Measurements from ENCODE around the gene CACNA1D.
"Not testable (repeated sequence)": the region's sequence is repeated elsewhere in the genome, so short reads cannot be mapped to it uniquely, and the experiment has no call there.

The CACNA1D gene

DNA sequence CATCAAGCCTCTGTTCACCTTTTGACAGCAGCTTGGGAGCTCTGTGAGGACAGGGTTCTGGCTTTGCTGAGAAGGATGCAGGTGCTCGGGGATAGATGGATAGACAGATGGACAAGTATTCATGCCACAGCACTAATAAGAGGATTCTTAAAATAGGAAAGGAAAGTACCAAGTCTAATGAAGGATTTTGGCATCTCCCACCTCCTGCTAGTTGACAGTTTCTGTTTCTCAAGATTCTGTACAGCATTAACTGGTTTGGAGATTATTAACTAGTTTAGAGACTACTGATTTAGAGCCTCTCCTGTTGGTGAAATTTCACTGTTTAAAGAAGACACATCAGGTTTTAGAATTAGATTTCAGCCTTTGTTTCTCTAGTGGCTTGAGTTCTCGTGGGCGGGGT, 152.3 kb downstream of the CACNA1D start:
- no peak for DNase-seq (ENCODE audit: low read depth in 4 of 4, low spot score in 1 of 4)

DNA sequence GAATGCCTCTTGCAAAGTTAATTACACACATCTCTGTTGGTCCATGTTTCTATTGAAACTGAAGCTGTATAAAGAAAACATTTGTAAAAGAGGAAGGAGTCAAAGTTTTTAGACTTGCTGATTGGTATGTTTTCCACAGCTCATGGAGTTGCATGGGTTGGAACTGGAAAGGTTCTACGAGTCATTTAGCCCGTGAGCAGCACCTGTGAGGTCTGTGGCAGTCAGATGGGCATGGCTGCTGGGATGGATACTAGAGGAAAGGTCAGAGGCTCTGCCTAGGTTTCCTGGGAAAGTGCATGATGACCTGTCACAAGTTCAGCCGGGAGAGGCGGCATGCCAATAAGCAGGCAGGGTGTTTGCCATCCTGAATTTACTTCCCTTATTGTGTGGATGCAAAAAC, 155.4 kb downstream of the CACNA1D start:
- no peak for DNase-seq (ENCODE audit: low read depth in 4 of 4, low spot score in 1 of 4)

DNA sequence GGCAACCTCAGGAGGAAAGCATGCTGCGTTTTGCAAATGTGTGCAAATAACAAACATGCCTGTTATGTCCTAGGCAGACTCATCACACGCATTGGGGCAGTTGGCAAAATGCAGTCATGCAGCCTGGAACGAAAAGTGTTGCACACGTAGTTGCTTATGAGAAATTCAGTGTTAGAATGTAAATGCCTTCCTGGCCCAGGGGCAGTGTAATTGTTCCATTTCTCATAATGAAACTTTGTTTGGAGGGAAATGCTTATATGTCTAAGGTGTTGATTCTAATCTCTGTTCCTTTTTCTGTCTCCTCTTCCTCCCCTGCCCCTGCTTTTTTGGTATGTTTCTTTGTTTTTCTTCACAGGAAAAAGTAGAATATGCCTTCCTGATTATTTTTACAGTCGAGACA, 156.0 kb downstream of the CACNA1D start:
- no peak for DNase-seq (ENCODE audit: low read depth in 4 of 4, low spot score in 1 of 4)

DNA sequence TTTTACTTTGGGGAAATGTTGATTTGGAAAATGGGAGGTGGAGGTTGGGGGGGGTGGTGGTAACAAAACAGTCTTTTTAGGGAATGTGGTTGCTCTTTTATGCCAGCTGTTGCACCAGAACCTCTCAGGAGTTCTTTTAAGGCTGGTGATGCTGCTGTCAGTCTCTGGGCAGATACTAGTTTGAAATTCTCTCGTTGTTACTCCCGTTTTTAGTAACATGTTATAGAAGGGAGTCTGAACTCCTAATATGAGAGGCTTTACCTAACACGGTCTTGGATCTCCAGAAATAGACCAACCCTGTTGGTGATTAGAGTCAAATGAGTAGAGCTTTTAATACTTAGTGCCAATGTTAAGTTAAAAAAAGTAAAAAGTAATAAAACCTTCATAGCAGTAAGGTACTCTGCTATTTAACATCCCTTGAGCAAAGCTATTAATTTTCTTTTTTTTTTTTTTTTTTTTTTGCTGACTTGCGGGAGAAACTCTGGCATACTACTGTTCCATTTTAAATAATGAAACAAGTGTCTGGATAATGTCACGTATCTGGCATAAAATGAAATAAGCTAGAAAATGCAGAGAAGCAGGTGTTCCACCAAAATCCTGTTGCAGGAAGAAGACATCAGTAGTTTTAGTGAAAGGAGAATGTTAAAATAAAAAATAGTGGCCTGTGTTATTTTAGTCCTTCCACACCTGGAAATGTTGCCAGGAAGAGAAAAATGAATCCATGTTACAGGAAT, 156.7 kb downstream of the CACNA1D start:
- no peak for DNase-seq (ENCODE audit: low read depth in 4 of 4, low spot score in 1 of 4)

DNA sequence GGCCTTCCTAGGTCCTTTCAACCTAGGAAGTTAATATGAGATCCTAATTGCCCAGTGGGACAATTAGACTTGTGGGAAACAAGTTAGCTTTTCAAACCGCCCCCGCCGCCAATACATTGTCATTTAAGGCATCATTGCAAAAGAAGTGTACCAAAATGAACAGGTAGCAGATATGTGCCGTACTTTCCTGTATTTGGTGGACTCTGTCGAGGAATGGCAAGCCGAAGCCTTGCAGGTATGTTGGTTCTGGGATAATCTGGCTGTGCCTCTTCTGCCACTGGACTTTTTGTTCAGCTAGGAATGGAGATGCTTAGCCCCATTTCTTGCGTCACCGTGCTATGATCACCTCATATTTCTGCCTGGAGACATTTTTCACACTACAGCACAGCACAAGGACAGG, 157.5 kb downstream of the CACNA1D start:
- DNase-seq (ENCODE audit: low read depth in 4 of 4, low spot score in 1 of 4), result no peak

DNA sequence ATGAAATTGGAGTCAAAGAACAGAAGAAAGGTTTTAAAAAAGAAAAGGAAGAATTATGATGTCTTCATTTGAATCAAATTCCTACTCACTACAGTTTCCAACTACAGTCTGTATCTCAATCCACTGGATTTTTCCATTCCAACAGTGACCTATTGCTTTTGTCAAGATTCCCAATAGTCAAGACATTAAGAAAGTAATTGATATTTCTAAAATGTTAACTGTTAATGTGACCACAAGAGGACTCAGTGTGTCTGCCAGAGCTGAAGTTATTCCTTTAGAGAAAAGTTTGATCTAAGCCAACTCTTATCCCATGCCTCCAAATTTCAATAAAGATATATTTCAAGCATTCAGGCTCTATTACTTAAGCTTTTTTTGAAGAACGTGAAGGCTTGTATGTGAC, 163.2 kb downstream of the CACNA1D start:
- DNase-seq (ENCODE audit: low read depth in 4 of 4, low spot score in 1 of 4), result no peak

DNA sequence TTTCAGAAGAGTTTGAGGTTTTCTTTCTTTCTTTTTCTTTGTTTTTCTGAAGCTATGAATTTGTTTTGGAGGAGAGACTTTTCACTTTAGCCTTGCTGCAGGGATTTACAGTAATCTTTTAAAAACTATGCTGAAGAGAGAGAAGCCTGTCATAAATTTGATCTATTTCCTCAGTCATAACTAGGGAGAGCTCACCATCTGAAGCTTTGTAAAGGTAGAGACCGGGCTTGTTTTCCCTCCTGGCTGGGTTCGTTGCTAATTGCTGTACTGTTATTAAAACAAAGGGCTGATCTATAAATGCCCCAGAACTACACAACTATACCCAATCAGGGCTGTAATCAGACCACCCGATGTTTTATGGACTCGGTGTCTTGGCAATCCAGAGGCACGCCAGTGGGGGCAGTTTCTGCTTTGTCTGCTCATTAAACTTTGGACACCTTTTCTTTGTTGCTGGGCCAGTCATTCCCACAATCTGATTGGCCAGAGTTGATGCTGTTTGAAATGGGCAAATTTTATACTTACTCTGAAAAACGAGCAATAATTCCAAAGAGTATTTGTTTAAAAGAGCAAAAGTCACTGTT, 164.3 kb downstream of the CACNA1D start:
- no peak for DNase-seq (ENCODE audit: low read depth in 4 of 4, low spot score in 1 of 4)

DNA sequence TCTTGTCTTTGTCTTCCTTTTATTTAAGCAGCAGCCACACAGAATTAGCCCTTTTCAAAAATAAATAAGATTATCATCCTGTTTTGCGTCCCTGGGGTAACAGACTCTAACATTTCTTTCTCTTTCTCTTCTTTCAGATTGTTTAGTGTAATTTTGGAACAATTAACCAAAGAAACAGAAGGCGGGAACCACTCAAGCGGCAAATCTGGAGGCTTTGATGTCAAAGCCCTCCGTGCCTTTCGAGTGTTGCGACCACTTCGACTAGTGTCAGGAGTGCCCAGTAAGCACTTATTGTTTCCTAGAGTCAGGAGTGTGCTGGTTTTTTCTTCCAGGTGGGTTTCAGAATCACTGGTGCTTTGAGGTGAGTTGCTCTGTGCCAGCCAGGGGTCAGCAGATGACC, 165.6 kb downstream of the CACNA1D start:
- DNase-seq (ENCODE audit: low read depth in 4 of 4, low spot score in 1 of 4), result no peak

DNA sequence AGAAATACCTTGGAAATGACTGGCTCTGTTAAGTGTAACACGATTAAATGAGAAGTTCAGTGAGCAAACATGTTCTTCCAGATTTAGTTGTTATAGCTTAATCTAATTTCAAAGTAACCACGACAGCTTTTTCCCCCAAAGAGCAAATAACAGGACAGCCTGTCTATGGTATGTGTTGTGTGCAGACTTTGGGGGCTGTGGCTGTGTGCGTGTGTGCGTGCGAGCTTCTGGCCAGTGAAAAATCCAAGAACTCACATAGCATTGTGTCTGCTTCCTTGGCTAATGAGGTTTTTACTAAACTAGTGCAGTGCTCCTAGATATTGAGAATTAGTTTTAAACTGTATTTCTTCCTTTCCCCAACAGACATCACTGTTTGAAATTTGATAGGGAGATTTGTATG, 167.1 kb downstream of the CACNA1D start:
- no peak for DNase-seq (ENCODE audit: low read depth in 4 of 4, low spot score in 1 of 4)

DNA sequence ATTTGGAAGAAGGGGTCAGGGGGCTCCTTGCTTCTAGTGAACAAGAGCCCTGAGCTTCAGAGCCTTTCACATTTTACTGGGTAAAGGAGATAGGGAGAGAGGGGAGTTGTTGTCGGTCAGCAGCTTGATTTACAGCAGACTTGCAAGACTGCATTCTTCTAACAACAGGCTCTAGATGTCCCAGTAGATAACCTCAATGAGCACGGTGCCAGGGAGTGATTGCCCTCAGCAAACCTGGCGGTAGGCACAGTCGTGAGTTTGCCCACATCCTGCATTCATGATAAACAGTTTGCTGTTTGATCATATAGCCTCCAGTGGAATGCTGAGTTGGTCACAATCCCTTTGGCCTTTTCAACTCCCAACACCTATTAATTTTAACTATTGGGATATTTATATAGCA, 170.4 kb downstream of the CACNA1D start:
- not testable (repeated sequence) for DNase-seq (ENCODE audit: low read depth in 4 of 4, low spot score in 1 of 4)

DNA sequence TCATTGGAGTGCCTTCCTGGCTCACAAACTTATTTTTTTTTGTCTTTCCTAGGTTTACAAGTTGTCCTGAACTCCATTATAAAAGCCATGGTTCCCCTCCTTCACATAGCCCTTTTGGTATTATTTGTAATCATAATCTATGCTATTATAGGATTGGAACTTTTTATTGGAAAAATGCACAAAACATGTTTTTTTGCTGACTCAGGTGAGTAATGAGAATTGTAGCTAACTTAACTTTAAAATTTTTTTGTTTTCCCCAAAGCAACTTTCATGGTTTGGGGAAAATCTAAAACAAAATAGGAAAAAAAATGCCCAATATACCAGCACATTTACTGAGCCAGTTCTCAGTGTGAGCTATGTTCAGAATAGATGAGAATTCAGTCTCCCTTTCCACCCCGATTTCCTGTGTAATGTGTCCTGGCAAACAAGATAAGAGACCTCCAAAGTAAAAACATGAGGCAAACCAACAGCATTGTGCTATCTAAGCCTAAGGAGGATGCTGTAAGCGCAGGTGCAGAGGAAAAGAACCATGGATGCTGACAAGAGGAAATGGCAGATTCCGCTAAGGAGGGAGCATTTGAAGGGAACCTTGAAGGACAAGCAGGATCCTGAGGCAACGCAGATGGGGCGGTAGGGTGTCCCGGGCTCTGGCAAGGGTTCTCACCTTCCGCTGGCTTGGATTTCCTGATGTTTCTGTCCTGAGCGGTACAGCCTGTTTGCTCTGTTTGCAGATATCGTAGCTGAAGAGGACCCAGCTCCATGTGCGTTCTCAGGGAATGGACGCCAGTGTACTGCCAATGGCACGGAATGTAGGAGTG, 171.4 kb downstream of the CACNA1D start:
- DNase-seq (ENCODE audit: low read depth in 4 of 4, low spot score in 1 of 4), result no peak

DNA sequence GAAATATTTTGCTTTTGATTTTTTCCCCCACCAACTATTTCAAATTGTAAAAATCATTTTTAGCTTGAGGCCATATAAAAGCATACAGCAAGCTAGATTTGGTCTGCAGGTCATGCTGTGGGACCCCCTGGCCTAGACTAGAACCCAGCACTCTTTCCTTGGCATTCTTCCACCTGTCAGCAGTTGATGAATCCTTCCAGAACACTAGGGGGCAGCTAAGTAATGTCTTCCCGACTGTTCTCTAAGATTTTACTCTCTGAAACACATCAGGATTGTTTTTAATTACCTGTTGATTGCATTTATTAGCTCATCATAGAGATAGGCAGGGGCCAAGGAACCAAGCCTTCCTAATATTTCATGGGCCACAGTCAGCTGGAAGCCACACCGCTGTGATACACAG, 174.5 kb downstream of the CACNA1D start:
- no peak for DNase-seq (ENCODE audit: low read depth in 4 of 4, low spot score in 1 of 4)

DNA sequence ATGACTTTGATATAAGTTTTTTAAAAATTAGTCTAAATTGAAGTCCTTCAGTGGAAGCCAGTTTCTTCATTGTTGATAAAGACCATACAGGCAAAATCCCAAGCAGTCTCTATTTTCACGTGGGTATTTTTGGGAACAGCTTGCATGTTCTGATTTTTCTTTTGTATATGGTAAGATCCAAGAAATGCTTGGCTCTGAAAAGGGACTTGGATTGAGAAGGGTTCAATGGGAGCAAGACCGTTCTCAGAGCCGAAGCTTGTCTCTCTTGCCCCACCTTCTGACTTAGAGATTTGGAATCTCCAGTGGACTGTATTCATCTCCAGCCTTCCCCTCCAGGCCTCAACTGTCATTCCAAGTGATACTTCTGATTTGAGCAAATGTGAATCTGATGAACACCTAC, 176.3 kb downstream of the CACNA1D start:
- no peak for DNase-seq (ENCODE audit: low read depth in 4 of 4, low spot score in 1 of 4)

DNA sequence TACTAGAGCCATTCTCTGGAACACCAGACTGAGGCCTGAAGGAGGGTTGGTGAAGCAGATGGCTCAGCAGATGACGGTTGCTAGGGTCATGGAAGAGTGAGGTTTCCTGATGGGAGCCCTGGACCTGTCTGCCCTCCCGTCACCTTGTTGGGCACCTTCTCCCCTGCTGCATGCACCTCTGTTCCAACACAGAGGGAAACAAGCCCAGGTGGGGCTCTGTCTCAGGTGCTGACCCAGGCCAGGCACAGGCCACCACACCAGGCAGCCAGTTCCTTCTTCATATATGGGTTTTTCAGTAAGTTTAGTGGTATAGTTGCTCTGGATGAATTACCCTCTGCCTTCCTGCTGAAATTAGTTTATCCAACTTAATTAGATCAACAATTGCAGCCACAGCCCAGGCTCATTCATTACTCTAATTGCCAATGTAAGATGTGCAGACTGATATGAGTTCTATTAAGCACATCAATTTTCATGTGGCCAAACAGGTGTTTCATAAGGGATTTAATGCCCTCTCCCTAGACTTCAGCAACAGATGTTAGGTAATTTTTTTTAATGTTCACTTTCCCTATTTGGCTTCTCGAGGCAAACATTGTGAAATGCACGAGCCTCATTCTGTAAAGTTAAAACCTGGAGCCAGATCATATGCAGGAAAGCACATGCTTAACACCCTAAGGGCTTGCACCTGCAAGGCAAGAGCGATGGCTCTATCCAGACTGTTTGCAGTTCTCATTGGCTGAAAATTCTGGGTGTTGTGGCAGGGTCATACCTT, 177.0 kb downstream of the CACNA1D start:
- no peak for DNase-seq (ENCODE audit: low read depth in 4 of 4, low spot score in 1 of 4)

DNA sequence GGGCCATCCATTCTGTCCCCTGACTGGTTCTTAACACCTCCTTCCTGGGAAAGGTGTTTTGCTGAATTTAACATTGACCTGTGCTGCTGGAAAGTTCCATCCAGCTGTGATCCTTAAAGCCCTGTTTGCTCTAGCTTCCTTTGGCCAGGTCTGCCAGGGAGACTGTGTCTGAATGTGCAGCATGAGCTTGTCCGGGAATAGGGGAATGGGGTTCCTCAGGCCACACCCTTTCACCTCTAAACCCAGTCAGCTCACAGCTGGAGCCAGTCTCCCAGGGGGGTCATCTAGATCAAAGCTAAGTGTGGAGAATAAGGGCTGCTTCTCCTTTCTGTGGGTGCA, 177.5 kb downstream of the CACNA1D start:
- DNase-seq (ENCODE audit: low read depth in 4 of 4, low spot score in 1 of 4), result no peak

DNA sequence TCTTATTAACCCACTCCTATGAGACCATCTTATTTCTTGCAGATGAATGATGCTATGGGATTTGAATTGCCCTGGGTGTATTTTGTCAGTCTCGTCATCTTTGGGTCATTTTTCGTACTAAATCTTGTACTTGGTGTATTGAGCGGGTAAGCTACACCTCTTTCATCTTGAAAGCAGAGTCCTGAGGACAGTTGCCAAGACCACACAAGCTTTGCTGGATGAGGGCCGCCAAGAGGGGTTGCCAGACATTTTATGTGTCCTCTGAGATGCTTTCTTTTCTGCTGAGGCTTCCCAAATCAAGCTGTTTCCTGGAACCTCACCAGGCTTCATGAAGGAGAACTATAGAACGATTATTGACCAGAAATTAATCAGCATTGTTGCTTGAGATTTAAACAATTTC, 178.6 kb downstream of the CACNA1D start:
- DNase-seq (ENCODE audit: low read depth in 4 of 4, low spot score in 1 of 4), result no peak

DNA sequence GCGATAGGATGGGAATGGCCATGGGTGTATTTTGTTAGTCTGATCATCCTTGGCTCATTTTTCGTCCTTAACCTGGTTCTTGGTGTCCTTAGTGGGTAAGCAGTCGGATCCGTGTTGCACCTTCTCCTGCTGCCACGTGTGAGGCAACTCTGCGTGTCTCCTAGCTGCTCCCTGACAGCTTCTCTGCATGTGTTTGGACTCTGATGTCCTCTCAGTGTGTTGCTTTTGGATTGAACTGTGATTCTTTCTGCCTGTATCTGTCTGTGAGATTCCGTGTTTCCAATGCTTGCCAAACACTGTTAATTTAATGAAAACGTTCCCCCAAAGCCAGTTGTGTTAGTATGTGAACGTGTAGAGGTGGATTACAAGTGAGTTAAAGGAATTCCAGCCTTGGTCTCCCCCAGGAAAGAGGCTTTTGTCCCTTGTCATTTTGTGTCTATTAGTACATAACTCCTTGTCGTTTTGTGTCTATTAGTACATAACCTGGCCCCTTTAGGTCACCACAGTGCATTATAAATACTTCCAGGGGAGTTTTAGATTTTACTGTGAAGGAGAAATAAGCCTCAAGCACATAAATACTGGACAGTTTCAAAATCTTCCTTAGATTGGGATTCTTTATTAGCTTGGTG, 179.4 kb downstream of the CACNA1D start:
- no peak for DNase-seq (ENCODE audit: low read depth in 4 of 4, low spot score in 1 of 4)

DNA sequence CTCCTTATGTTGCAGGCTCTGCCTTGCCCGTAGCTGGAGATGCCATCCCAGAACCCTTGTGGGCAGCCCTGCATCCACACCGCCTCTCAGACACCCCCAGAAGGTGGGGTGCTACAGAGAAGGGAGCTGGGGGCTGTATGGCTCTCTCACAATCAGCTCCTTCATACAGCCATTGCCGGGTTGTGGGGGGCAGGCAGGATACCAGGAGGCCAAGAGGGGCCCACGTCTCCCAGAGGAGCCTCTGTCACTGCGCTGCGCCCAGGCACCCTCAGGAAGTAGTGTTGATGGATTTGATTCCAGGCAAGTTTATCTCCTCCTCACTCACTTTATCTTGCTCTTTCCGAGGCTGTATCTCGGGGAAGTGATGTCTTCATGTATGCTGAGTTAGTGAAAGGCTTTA, 180.2 kb downstream of the CACNA1D start:
- DNase-seq (ENCODE audit: low read depth in 4 of 4, low spot score in 1 of 4), result no peak

DNA sequence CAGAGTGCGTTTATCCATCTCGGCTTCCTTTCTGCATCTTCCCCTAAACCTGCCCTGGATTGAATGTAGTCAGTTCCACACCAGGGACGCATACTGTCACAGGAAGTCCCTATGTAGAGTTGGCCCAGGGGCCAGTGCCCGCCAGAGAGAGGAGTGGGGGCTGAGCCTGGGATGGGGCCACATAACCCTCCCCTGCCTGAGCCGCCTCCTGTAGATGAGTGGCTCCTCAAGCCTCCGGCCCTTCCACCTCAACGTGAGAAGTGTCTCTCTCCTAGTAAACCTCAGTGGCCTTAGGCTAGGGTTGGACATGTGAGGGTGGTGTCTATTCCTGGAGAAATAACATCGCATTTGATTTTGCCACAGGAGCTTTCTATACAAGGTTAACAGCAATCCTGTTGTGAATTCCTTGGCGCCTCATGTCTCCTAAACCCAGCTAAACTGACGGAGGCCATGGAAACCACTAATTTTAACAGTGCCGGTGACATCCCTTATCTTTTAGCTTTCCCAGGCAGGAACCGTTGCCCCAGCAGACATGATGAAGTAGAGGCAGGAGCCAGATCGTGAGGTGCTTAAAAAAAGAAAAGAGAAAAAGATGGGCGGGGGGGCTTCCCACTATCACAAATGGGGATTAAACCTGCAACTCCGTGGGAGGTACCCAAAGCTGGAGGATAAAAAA, 180.7 kb downstream of the CACNA1D start:
- no peak for DNase-seq (ENCODE audit: low read depth in 4 of 4, low spot score in 1 of 4)

DNA sequence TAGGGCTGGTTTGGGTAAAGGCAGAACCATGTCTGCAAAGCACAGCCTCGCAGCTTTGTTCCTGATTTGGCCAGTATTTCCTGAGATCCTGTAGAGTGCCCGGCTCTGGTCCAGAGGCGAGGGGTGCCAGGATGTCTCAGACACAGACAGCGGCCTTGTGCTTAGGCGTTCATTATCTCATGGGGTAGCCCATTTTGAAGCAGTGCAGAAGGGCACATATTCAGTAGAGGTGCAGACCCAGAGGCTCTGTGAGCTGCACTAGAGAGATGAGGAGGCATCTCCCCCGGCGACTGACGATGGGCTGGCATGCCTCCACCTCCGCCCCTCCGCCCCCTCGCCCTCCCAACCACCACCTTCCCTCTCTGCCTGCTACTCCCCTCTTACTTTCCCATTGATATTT, 181.5 kb downstream of the CACNA1D start:
- DNase-seq (ENCODE audit: low read depth in 4 of 4, low spot score in 1 of 4), result no peak

DNA sequence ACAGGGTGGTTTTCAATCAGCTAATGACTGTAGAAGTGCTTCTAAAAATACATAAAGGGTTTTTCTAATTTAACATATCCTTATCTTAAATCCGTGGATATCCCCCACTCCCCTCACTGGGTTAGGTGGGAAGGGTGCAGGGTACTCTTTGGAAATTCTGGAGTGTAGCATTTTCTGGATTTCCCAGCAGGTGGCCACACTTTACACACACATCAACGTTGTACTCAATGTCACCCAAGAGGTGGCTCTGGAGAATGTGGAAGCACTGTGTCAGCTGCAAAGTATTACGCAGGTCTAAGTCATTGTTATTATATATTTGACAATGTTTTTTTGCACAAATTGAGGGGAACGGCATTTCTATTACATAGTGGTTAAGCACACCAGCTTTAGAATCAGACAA, 183.0 kb downstream of the CACNA1D start:
- DNase-seq (ENCODE audit: low read depth in 4 of 4, low spot score in 1 of 4), result no peak
